Stomach (tissue), 9 donors: Measurements from ENCODE around the gene RIC1. TPM values are rescaled to one million over a fixed set of nuclear protein-coding genes. Genes with fewer than 3 reads are reported as not detected.

Experiments used
- DNase-seq, 2 donors: peaks; one replicate each; pipeline versions ENCODE4 v3.0.0 to v3.0.0-alpha.2; 2013 to 2019
- H3K27ac ChIP-seq, 5 donors: fragments of 200-600 bp in 4 of 5; sonication (generic) in 4 of 5; one replicate each; pipeline ENCODE4 v1.5.1; 2013 to 2019; ENCODE audit warnings: mild to moderate bottlenecking in 1 of 5, moderate library complexity in 1 of 5
- H3K27me3 ChIP-seq, 3 donors: fragments of 200-600 bp; sonication (generic); one replicate each; pipeline ENCODE4 v1.5.1; 2017 to 2019; ENCODE audit warnings: mixed run types in 1 of 3
- H3K36me3 ChIP-seq, 4 donors: fragments of 200-600 bp; sonication (generic); 1 replicate in 3 of 4; 2 replicates in 1 of 4; pipeline ENCODE4 v1.5.1; 2016 to 2019
- H3K4me1 ChIP-seq, 4 donors: fragments of 200-600 bp; sonication (generic); one replicate each; pipeline ENCODE4 v1.5.1; 2016 to 2019
- H3K4me3 ChIP-seq, 4 donors: fragments of 200-600 bp; sonication (generic) in 3 of 4; one replicate each; pipeline ENCODE4 v1.5.1; 2016 to 2019; ENCODE audit warnings: mild to moderate bottlenecking in 1 of 4
- H3K9me3 ChIP-seq, 4 donors: fragments of 200-600 bp; sonication (generic); one replicate each; pipeline ENCODE4 v1.5.1; 2016 to 2019
- EP300 ChIP-seq: sonication (generic); formaldehyde crosslinking; IDR thresholded peaks from one replicate; pipeline ENCODE4 v1.6.1; 2017; ENCODE audit warnings: antibody characterized with exemption
- POLR2A ChIP-seq, 4 donors: fragments of 450-650 bp; IDR thresholded peaks; one replicate each; pipeline ENCODE4 v1.6.1; 2016; ENCODE audit warnings: antibody characterized with exemption in 4 of 4, control low read depth in 2 of 4, mild to moderate bottlenecking in 1 of 4, moderate library complexity in 1 of 4
- POLR2AphosphoS5 ChIP-seq, 3 donors: sonication (generic); formaldehyde crosslinking; IDR thresholded peaks; one replicate each; pipeline ENCODE4 v1.6.1; 2016; ENCODE audit warnings: antibody characterized with exemption in 3 of 3
- WGBS, 5 donors: extraction: QIAGEN DNeasy Blood & Tissue Kit in 3 of 5; methylation state at CpG; one replicate each; pipeline versions ENCODE4 v1.1.5 to v1.1.7; 2013 to 2018; 5-methylcytosine and 5-hydroxymethylcytosine counted together
- intact Hi-C: fragments of 100-400 bp; cut with DNase I; formaldehyde crosslinking; loops from one replicate; pipeline ENCODE4 v1.15.1; 2023; ENCODE audit warnings: low total_unique reads
- polyA plus RNA-seq, 3 donors: library from polyadenylated mRNA; stranded (reverse); fragments of 200-250 nt; gene quantifications; one replicate each; pipeline ENCODE4 v1.2.3, GENCODE V29; 2013
- total RNA-seq, 5 donors: library from RNA; depleted of rRNA; stranded (reverse); fragments of >200 nt; gene quantifications; one replicate each; pipeline versions ENCODE4 v1.1.0 to v1.2.3, GENCODE V29; 2014 to 2016
- TF ChIP-seq, protein P1 (sequence below), 7 experiments: fragments of 450-650 bp in 4 of 7; fragments of 200-600 bp in 3 of 7; sonication (generic) in 3 of 7; IDR thresholded peaks; one replicate each; pipeline ENCODE4 v1.5.1; 2016 to 2019; ENCODE audit warnings: antibody characterized with exemption in 7 of 7, control low read depth in 2 of 7, mild to moderate bottlenecking in 1 of 7
- donor health status: healthy with polysubstance abuse.
- donor health status: Bipolar disorder and iron deficiency.
- donor health status: healthy.

RIC1 gene
- total and polyA plus RNA-seq, 8 donors: 3.2 to 67.9 (median 10.8) TPM

DNA sequence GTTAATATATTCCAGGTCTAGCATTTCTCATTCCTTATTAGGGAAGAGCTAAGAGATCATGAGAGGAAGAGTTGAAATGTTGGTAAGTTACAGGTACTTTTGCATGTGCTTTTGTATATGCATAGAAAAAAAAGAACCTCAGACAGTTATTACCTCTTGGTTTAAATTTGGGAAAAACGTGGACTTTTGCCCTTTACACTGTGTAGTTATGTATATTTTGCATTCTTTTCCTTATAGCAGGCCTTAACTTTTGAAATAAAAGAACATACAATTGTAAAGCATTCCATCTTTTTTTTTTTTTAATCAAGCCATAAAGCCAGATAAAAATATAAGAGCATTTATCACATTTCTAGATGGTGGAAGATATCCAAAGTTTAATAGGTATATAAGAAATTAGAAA is 61.4 kb downstream of the RIC1 start:
- H3K27me3 ChIP-seq: no peaks in the 10 kb centered on the region
- no peak for DNase-seq
- WGBS, 5 donors: 52 to 70% (median 56%) methylated on average over 1 of the region's 1 CpG
- H3K4me3 ChIP-seq: no peak overlapping the region
- intact Hi-C loops: no loop called here
- no peaks in the 10 kb centered on the region for H3K9me3 ChIP-seq
- H3K36me3 ChIP-seq: no peaks in the 10 kb centered on the region
- H3K27ac ChIP-seq: no peak overlapping the region
- peaks cover 0 to 9% (median 2%) of the 10 kb centered on the region in 4 donors for H3K4me1 ChIP-seq
- TF ChIP-seq POLR2AphosphoS5 (IDR thresholded peaks at IDR 0.05): no peak
- TF ChIP-seq, protein P1, sequence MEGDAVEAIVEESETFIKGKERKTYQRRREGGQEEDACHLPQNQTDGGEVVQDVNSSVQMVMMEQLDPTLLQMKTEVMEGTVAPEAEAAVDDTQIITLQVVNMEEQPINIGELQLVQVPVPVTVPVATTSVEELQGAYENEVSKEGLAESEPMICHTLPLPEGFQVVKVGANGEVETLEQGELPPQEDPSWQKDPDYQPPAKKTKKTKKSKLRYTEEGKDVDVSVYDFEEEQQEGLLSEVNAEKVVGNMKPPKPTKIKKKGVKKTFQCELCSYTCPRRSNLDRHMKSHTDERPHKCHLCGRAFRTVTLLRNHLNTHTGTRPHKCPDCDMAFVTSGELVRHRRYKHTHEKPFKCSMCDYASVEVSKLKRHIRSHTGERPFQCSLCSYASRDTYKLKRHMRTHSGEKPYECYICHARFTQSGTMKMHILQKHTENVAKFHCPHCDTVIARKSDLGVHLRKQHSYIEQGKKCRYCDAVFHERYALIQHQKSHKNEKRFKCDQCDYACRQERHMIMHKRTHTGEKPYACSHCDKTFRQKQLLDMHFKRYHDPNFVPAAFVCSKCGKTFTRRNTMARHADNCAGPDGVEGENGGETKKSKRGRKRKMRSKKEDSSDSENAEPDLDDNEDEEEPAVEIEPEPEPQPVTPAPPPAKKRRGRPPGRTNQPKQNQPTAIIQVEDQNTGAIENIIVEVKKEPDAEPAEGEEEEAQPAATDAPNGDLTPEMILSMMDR (IDR thresholded peaks at IDR 0.05): no peak
- no peak for TF ChIP-seq POLR2A (IDR thresholded peaks at IDR 0.05)
- no peak for TF ChIP-seq EP300

- DNase-seq: no peak
- H3K4me3 ChIP-seq: no peak overlapping the region
- TF ChIP-seq POLR2AphosphoS5 (IDR thresholded peaks at IDR 0.05): no peak
- no peak for TF ChIP-seq EP300
- TF ChIP-seq, protein P1 (IDR thresholded peaks at IDR 0.05): no peak
- no peak for TF ChIP-seq POLR2A (IDR thresholded peaks at IDR 0.05)
- WGBS, 5 donors: 95 to 100% (median 97%) methylated on average over 2 of the region's 2 CpGs
- peaks cover 0 to 7% (median 0%) of the 10 kb centered on the region in 4 donors for H3K36me3 ChIP-seq
- no peak overlapping the region for H3K27ac ChIP-seq
- no peaks in the 10 kb centered on the region for H3K9me3 ChIP-seq
- H3K4me1 ChIP-seq: peaks cover 0 to 13% (median 0%) of the 10 kb centered on the region in 4 donors
- intact Hi-C loops: no loop called here
- no peaks in the 10 kb centered on the region for H3K27me3 ChIP-seq
These were observed 67.0 kb downstream of the RIC1 start for GRCh38 chr9:5695860-5696259.

DNA sequence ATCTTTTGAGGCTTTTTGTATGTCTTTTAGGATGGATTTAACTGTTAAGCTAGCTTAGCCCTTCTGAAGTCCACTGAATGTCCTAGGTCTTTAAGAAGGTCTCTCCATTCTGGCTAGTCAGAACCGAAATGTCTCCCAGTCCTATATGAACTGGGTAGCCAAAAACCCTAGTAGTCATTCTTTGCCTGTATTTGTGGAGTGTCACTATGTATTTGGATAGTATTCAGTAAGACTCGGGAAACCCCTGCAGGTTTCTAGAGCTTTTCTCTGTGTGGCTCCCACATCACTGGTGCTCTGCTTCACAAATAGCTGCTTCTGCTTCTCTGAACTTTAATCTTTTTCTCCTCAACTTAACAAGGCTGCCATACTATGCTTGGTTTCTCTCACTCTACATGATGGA is 68.0 kb downstream of the RIC1 start:
- H3K4me1 ChIP-seq: peaks cover 0 to 13% (median 0%) of the 10 kb centered on the region in 4 donors
- H3K4me3 ChIP-seq: no peak overlapping the region
- TF ChIP-seq, protein P1 (IDR thresholded peaks at IDR 0.05): no peak
- TF ChIP-seq POLR2AphosphoS5 (IDR thresholded peaks at IDR 0.05): no peak
- TF ChIP-seq POLR2A (IDR thresholded peaks at IDR 0.05): no peak
- no peak for TF ChIP-seq EP300
- intact Hi-C loops: no loop called here
- H3K9me3 ChIP-seq: no peaks in the 10 kb centered on the region
- no peak overlapping the region for H3K27ac ChIP-seq
- H3K36me3 ChIP-seq: peaks cover 0 to 7% (median 0%) of the 10 kb centered on the region in 4 donors
- DNase-seq: no peak
- 87 to 94% (median 88%) methylated on average over 2 of the region's 2 CpGs for WGBS, 5 donors
- H3K27me3 ChIP-seq: no peaks in the 10 kb centered on the region

DNA sequence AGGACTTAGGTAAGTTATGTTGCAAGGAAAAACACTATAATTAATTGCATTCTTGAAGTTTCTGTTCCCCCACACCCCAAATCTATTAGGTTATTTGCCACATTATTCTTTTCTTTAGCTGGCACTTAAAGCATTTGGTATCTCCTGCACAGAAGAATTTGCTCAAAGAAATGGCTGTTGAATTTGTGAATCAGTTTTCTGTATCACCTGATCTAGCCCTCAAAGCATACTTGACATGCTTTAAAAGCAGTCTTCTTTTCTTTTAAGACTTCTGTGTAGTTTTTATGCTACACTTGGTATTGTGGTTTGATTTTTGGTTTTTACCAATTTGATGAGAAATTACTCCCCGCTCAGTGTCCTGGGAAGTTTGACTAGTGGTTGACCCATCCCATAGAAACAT is 69.1 kb downstream of the RIC1 start:
- intact Hi-C loops: no loop called here
- Histone ChIP-seq H3K9me3 (no peaks in the 10 kb centered on the region), H3K27ac (no peak overlapping the region), H3K36me3 (peaks cover 0 to 12% (median 0%) of the 10 kb centered on the region in 4 donors), H3K4me3 (no peak overlapping the region), H3K27me3 (no peaks in the 10 kb centered on the region), H3K4me1 (peaks cover 0 to 13% (median 0%) of the 10 kb centered on the region in 4 donors)
- DNase-seq: no peak
- no peak for TF ChIP-seq POLR2A (IDR thresholded peaks at IDR 0.05)
- no peak for TF ChIP-seq EP300
- TF ChIP-seq, protein P1 (IDR thresholded peaks at IDR 0.05): no peak
- TF ChIP-seq POLR2AphosphoS5 (IDR thresholded peaks at IDR 0.05): no peak
- WGBS, 5 donors: 93 to 100% (median 100%) methylated on average over 1 of the region's 1 CpG
